ENCODE measurements around the gene SH2D1B. TPM values are rescaled to one million over a fixed set of nuclear protein-coding genes. Genes with fewer than 3 reads are reported as not detected.

Gene SH2D1B
- total and polyA plus RNA-seq, 9 of the 15 experiments (the other 6 are each of a cell fraction or from before 2014, with no cell fraction given), result 5.6 to 19.6 (median 9.7) TPM

DNA sequence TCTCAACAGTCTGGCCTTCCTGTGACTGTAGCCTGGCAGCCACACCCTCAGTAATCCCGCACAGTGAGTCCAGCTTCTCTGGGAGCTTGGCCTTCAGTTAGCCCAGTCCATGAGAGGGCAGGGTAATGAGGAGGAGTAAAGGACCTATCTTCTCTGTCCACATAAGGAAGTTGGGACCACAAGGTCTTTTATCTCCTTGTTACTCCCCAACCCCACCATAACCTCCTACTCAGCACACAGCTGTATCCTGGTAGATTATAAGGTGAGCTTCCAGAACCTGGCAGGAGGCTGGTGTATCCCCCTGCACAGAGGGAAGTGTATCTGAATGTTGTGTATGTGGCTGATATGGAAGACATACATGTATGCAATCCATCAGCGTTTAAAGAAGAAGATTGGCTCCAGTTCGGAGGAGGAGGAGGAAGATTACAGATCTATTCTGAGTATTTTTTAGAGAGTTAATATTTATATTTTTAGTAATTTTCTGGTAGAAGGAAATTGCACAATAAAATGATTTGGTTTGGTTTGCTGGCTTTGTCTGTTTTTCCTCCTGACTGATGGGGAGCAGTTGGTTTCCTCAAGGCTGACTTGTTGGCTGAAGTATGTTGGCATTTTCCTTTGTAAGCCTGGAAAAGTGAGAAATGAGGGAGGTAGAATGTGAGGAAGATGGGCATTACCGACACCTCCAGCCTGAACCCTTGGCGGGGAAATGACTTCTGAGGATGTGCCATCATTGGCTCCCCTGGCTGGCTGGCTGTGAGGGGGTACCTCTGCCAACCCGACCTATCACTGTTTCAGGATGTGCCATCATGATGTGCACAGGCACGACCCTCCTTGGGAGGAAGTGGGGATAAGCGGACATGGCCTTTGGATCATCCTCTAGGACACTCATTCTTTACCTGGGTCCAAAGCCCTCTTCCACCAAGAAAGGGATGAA is 25.4 kb downstream of the SH2D1B start (continued):
- TF ChIP-seq, protein P1, sequence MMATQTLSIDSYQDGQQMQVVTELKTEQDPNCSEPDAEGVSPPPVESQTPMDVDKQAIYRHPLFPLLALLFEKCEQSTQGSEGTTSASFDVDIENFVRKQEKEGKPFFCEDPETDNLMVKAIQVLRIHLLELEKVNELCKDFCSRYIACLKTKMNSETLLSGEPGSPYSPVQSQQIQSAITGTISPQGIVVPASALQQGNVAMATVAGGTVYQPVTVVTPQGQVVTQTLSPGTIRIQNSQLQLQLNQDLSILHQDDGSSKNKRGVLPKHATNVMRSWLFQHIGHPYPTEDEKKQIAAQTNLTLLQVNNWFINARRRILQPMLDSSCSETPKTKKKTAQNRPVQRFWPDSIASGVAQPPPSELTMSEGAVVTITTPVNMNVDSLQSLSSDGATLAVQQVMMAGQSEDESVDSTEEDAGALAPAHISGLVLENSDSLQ (IDR thresholded peaks at IDR 0.05), result peak; percentile 33
- no peak for TF ChIP-seq ARID2 (IDR thresholded peaks at IDR 0.05)
- TF ChIP-seq COPS2 (conservative IDR thresholded peaks at IDR 0.05), result no peak
- TF ChIP-seq POU5F1 (IDR thresholded peaks at IDR 0.05; ENCODE audit: borderline replicate concordance, low read depth, low read length, partially characterized antibody), result no peak
- peak; percentile 78 to 83 for TF ChIP-seq HDAC1 (IDR thresholded peaks at IDR 0.05)
- TF ChIP-seq ZNF830 (CRISPR knock-in tag; IDR thresholded peaks at IDR 0.05), result no peak
- TF ChIP-seq, protein P2, sequence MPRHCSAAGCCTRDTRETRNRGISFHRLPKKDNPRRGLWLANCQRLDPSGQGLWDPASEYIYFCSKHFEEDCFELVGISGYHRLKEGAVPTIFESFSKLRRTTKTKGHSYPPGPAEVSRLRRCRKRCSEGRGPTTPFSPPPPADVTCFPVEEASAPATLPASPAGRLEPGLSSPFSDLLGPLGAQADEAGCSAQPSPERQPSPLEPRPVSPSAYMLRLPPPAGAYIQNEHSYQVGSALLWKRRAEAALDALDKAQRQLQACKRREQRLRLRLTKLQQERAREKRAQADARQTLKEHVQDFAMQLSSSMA (CRISPR knock-in tag; IDR thresholded peaks at IDR 0.05), result no peak
- no peak for TF ChIP-seq TCFL5 (CRISPR knock-in tag; conservative IDR thresholded peaks at IDR 0.05)
- TF ChIP-seq ZBTB34 (CRISPR knock-in tag; IDR thresholded peaks at IDR 0.05), result no peak
- TF ChIP-seq SNIP1 (IDR thresholded peaks at IDR 0.05; ENCODE audit: low read depth), result no peak
- no peak for TF ChIP-seq ADNP (tag; IDR thresholded peaks at IDR 0.05)
- no peak for TF ChIP-seq ZBTB12 (CRISPR knock-in tag; IDR thresholded peaks at IDR 0.05)
- no peak for TF ChIP-seq ZZZ3 (IDR thresholded peaks at IDR 0.05)
- TF ChIP-seq, protein P3, sequence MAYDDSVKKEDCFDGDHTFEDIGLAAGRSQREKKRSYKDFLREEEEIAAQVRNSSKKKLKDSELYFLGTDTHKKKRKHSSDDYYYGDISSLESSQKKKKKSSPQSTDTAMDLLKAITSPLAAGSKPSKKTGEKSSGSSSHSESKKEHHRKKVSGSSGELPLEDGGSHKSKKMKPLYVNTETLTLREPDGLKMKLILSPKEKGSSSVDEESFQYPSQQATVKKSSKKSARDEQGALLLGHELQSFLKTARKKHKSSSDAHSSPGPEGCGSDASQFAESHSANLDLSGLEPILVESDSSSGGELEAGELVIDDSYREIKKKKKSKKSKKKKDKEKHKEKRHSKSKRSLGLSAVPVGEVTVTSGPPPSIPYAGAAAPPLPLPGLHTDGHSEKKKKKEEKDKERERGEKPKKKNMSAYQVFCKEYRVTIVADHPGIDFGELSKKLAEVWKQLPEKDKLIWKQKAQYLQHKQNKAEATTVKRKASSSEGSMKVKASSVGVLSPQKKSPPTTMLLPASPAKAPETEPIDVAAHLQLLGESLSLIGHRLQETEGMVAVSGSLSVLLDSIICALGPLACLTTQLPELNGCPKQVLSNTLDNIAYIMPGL (CRISPR knock-in tag; IDR thresholded peaks at IDR 0.05), result no peak
- TF ChIP-seq ETV5 (CRISPR knock-in tag; IDR thresholded peaks at IDR 0.05; ENCODE audit: low read depth), result peak; percentile 99
- peak; percentile 92 for TF ChIP-seq HDAC3 (IDR thresholded peaks at IDR 0.05; ENCODE audit: borderline replicate concordance, partially characterized antibody)
- no peak for TF ChIP-seq GABPB1 (CRISPR knock-in tag; IDR thresholded peaks at IDR 0.05)
- TF ChIP-seq KLF1 (tag; IDR thresholded peaks at IDR 0.05), result no peak
- no peak for TF ChIP-seq E2F8 (IDR thresholded peaks at IDR 0.05; ENCODE audit: low read depth, partially characterized antibody)
